ENCODE results near the gene KSR1. TPM values are rescaled to one million over a fixed set of nuclear protein-coding genes. Genes with fewer than 3 reads are reported as not detected.

KSR1 gene
- total RNA-seq, 1 experiment from 2014 or later = 41.7 TPM

GRCh38 chr17:27477971-27478684 lies 21.9 kb downstream of the KSR1 start:
- ChIA-PET CTCF (no interaction called here), POLR2A (ENCODE audit: low non-redundant PET) (no interaction called here)
- Histone ChIP-seq H3K4me3 (ENCODE audit: low read depth, low read length, poor library complexity, severe bottlenecking) (no peak overlapping the region), H3K36me3 (ENCODE audit: insufficient read depth, low read length, poor library complexity, severe bottlenecking) (no peaks in the 10 kb centered on the region), H3K27ac (ENCODE audit: low read depth, low read length, poor library complexity, severe bottlenecking) (no peak overlapping the region), H3K4me1 (ENCODE audit: insufficient read depth, low read length, poor library complexity, severe bottlenecking) (peaks cover 7% of the 10 kb centered on the region), H3K9me3 (ENCODE audit: low read depth, low read length, poor library complexity, severe bottlenecking) (no peaks in the 10 kb centered on the region), H3K27me3 (replicated peaks; ENCODE audit: insufficient read depth, low read depth, low read length, poor library complexity) (no peaks in the 10 kb centered on the region)
- DNase-seq (ENCODE audit: low spot score) = no peak
- BruUV-seq (replicated peaks) = no TSS peak
- intact Hi-C loops (cut with micrococcal nuclease; ENCODE audit: unreplicated experiment) = no loop called here
- TF ChIP-seq EZH2 (IDR thresholded peaks at IDR 0.05; ENCODE audit: borderline replicate concordance, low read depth, low read length, poor library complexity, severe bottlenecking) (no peak), CTCF (conservative IDR thresholded peaks at IDR 0.05; ENCODE audit: low read depth, low read length) (no peak)

- TF ChIP-seq CTCF (conservative IDR thresholded peaks at IDR 0.05; ENCODE audit: low read depth, low read length) (no peak), EZH2 (IDR thresholded peaks at IDR 0.05; ENCODE audit: borderline replicate concordance, low read depth, low read length, poor library complexity, severe bottlenecking) (no peak)
- CTCF ChIA-PET = no interaction called here
- DNase-seq (ENCODE audit: low spot score) = no peak
- BruUV-seq (replicated peaks) = no TSS peak
- Histone ChIP-seq H3K36me3 (ENCODE audit: insufficient read depth, low read length, poor library complexity, severe bottlenecking) (no peaks in the 10 kb centered on the region), H3K9me3 (ENCODE audit: low read depth, low read length, poor library complexity, severe bottlenecking) (no peaks in the 10 kb centered on the region), H3K27ac (ENCODE audit: low read depth, low read length, poor library complexity, severe bottlenecking) (no peak overlapping the region), H3K4me3 (ENCODE audit: low read depth, low read length, poor library complexity, severe bottlenecking) (no peak overlapping the region), H3K27me3 (replicated peaks; ENCODE audit: insufficient read depth, low read depth, low read length, poor library complexity) (no peaks in the 10 kb centered on the region), H3K4me1 (ENCODE audit: insufficient read depth, low read length, poor library complexity, severe bottlenecking) (no peaks in the 10 kb centered on the region)
- intact Hi-C loops (cut with micrococcal nuclease; ENCODE audit: unreplicated experiment) = no loop called here
- POLR2A ChIA-PET (ENCODE audit: low non-redundant PET) = no interaction called here
Observed at GRCh38 chr17:27478901-27479538, 22.8 kb downstream of the KSR1 start.

GRCh38 chr17:27479838-27480237 lies 23.6 kb downstream of the KSR1 start:
- H3K27me3 ChIP-seq (replicated peaks; ENCODE audit: insufficient read depth, low read depth, low read length, poor library complexity) = no peaks in the 10 kb centered on the region
- no peak overlapping the region for H3K27ac ChIP-seq (ENCODE audit: low read depth, low read length, poor library complexity, severe bottlenecking)
- BruUV-seq (replicated peaks) = no TSS peak
- ChIA-PET CTCF (no interaction called here), POLR2A (ENCODE audit: low non-redundant PET) (no interaction called here)
- H3K9me3 ChIP-seq (ENCODE audit: low read depth, low read length, poor library complexity, severe bottlenecking) = no peaks in the 10 kb centered on the region
- no peaks in the 10 kb centered on the region for H3K4me1 ChIP-seq (ENCODE audit: insufficient read depth, low read length, poor library complexity, severe bottlenecking)
- H3K36me3 ChIP-seq (ENCODE audit: insufficient read depth, low read length, poor library complexity, severe bottlenecking) = no peaks in the 10 kb centered on the region
- no peak for TF ChIP-seq CTCF (conservative IDR thresholded peaks at IDR 0.05; ENCODE audit: low read depth, low read length)
- no peak for TF ChIP-seq EZH2 (IDR thresholded peaks at IDR 0.05; ENCODE audit: borderline replicate concordance, low read depth, low read length, poor library complexity, severe bottlenecking)
- no peak overlapping the region for H3K4me3 ChIP-seq (ENCODE audit: low read depth, low read length, poor library complexity, severe bottlenecking)
- DNase-seq (ENCODE audit: low spot score) = no peak
- intact Hi-C loops (cut with micrococcal nuclease; ENCODE audit: unreplicated experiment) = no loop called here
